Hematopoietic multipotent progenitor cell treated with erythropoietin and hydrocortisone succinate and interleukin-3 and kit ligand, for 6 days (in vitro differentiated cells): ENCODE results near the gene STK10.

Experiments
- DNase-seq: peaks from one replicate; pipeline ENCODE4 v3.0.0-alpha.2; 2015

STK10 gene

DNA sequence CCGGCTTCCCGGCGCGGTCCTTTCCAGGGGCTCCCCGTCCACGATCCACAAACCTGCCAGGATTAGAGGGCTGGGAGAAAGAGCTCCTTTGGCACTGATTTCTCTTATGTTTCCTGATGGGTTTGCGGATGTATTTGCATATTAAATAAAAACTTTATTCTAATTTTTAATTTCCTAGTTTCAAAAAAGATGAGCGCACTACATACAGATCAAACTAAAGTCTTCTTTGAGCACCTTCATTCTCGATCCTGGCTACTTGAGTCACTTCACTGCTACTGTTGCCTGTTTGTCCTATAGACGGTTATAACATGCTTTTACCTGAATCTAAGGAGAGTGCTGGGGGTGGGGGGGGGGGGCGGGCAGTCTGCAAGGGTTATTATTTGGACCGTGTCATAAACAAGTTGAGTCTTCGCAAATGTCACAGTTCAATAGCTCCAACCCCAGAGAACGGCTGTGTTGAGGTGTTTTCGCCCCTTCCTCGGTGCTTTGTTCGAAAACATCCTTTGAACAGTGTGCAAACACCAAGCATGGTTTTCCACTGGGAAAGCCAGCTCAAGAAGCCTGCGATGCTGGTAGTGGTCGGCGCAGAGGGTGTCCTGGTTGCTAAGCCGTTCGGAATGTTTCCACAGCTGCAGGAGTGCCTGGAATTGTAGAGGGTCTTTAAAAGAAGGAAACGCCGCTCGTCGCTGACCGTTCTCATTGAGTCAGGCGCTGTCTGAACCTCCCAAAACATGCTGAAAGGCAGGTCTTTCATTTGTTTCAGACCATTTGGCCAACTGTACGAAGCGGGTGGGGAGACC is 1.1 kb upstream of the STK10 start:
- DNase-seq: no peak

DNA sequence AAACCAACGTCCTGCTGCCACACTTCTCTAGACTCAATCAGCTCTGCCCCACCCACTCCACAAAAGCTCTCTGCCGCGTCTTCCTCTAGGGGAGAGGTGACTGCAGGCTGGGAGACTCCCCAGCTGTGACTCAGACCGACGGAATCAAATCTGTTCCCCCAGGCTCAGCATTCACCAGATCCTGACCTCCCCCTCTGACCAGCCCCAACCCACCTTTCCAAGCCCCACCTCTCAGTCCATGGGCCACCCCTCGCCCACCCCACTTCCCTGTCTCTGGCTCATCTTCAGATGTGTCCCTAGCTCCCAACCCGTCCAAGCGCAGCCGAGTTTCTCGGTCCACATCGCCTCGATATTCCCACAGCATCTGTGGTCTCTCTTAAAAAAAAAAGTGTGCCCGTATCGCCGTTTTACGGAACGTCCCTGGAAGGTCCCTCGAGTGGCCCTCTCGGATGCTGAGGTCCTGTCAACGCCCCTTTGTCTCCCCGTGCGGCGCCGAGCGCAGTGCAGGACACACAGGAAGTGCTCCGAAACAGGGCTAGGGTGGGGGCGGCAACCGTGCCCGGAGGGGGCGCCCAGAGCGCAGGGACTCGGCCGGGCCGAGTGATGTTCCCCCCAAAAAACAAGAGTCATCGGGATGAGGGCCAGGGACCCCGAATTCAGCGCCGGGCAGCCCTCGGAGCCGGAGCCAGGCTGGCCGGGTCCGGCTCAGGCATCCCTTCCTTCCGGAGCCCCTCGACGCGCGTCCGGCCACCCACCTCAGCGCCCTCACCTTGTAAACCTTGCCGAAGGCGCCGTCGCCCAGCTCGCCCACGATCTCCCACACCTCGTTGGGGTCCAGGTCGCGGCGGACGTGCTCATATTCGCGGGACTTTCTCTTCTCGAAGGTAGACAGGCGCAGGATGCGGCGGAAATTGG is 649 bp downstream of the STK10 start:
- DNase-seq: peak; percentile 85

DNA sequence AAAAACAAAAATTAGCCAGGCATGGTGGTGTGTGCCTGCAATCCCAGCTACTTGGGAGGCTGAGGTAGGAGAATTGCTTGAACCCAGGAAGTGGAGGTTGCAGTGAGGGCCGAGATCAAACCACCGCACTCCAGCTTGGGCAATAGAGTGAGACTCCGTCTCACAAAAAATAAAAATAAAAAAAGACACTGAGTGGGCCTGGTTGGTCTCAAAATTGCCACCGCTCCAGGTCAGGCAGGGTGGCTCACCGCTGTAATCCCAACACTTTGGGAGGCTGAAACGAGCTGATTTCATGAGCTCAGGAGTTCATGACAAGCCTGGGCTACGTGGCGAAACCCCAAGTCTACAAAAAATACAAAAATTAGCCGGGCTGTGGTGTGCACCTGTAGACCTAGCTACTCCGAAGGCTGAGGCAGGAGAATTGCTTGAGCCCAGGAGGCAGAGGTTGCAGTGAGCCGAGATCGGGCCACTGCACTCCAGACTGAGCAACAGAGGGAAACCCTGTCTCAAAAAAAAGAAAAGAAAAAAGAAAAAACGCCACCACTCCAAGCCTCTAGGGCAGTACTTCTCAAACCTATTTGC is 1.8 kb downstream of the STK10 start:
- DNase-seq: no peak

DNA sequence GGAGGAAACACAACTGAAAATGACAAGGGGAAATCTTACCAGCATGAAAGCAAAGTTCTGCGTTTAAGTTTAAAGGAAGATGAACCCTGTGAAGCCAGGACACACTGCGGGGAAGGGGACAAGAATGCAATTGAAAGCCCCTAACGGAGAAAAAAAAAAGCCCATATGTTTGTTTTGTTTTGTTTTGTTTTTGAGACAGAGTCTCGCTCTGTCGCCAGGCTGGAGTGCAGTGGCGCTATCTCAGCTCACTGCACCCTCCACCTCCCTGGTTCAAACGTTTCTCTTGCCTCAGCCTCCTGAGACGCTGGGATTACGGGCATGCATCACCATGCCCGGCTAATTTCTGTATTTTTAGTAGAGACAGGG is 2.9 kb downstream of the STK10 start:
- no peak for DNase-seq

DNA sequence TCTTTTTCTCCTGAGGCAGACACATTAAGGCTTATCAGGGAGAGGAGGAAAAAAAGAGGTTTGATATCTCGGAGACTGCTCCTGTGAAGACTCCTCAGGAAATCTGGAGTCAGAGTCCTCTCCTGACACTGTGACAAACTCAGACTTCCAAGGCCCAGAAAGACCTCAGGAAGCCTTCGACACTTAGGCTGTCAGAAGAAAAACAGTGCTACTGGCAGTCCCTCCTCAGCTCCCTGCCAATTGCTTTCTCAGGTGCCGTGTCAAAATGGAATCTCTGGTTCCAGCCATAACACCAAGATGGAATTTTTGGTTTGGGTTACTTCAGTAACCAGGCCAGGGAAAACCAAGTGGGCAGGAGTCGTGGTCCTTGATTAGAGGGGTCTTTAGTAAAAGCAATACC is 4.1 kb downstream of the STK10 start:
- DNase-seq: no peak

DNA sequence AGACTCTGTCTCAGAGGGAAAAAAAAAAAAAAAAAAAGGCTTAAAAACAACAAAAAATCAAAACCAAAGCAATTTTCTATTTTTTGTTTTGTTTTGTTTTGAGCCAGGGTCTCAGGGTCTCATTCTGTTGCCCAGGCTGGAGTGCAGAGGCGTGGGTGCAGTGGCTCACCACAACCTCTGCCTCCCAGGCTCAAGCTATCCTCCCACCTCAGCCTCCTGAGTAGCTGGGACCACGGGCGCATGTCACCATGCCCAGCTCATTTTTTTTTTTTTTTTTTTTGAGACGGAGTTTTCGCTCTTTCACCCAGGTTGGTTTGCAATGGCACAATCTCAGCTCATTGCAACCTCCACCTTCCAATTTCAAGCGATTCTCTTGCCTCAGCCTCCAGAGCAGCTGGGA is 5.7 kb downstream of the STK10 start:
- no peak for DNase-seq

DNA sequence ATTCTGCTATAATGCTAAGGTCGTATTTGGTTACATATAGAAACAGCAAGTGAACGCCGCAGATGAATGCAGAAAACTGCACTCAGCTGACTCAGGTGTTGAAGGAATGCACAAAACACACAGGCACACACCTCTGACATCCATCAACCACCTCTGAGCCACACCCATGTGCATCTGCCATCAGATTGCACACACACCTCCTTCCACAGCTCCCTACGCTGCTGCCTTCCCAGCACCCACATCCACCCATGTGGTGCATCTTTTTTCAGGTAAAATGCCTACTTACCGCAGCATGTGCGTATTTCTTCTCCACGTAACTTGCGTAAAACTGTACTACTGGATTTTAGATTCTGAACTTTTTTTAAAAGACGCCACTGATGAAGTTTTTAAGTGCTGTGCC is 7.1 kb downstream of the STK10 start:
- no peak for DNase-seq

DNA sequence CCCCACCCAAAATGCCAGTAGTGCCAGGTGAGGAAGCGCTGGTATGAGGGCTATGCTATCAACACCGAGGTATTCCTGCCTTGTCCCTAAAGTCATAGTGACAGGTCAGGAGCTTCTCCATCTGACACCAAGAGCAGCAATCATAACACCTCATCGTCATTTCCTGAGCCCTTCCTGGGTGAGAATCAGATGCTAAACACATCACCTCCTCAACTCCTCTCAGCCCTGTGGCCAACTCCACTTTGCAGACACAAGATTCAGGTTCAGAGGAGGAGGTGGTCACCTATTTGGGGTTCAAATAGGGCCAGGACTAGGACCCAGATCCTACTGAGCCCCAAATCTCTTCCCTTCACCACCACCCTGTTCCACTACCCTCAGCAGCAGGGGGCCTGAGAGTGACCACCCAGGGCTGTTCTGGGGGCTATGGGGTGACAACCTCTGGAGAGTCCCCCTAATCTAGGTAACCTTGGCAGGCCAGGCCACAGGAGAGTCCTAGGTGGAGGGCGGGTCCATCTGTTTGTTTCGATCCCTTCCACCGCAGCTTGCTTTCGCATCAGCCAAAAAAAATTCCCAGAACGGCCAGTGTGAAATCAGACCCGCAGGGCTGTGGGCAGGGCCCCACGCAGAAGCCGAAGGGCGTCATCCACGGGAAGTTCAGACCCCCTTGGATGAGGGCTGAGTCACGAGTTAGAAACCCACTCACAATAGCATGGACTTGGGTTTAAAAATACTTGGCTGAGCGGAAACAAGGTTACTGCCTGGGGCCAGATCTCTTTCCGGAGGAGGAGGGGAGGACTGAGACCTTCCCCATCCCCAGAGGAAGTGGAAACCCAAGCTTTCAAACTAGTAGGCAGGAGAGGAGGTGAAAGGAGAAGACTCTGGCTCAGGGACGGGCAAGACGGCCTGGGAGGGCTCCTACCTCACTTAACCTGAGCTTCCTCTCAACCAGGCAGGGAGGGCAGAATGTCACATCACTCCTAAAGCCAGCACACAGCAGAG is 8.7 kb downstream of the STK10 start:
- peak; percentile 60 for DNase-seq

DNA sequence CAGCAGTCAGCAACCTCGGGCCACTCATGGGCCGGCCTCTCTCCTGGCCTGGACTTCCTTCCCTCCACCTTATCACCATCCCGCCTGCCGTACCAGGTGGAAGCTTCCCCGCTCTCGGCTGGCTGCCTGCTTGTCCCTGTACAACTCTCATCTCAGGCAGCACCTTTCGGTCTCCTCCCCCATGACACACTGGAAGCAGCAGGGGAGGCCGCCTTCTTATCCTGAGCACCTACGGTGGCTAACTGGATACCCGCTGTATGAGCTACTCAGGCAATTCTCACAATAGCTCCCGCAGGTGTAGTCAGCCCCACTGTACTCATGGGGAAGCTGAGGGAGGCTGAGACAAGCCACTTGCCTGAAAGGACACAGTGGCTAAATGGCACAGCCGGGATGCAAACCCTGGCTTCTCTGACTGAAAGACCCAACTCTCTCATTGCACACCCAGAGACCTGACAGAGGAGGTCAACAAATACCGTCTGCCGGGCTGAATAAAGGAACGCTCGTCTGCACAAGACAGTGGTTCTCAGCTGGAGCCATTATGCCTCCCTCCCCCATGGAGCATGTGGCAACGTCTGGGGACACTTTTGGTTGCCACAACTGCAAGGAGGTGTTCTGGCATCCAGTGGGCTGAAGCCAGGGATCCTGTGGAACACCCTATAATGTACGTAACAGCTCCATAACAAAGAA is 9.6 kb downstream of the STK10 start:
- peak; percentile 37 for DNase-seq

DNA sequence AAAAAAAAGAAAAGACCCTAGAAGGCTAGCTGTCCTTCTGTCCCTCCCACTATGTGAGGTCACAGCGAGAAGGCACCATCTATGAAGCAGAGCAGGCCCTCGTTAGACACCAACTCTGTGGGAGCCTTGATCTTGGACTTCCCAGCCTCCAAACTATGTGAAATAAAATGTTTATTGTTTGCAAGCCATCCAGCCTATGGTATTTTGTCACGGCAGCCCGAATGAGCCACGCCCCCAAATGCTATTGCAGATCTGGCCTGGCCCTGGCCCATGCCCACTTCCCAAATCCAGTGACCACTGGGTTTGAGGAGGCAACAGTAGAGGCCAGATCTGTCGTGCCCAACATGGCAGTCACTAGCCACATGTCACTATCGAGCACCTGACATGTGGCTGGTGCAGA is 10.8 kb downstream of the STK10 start:
- DNase-seq: no peak

DNA sequence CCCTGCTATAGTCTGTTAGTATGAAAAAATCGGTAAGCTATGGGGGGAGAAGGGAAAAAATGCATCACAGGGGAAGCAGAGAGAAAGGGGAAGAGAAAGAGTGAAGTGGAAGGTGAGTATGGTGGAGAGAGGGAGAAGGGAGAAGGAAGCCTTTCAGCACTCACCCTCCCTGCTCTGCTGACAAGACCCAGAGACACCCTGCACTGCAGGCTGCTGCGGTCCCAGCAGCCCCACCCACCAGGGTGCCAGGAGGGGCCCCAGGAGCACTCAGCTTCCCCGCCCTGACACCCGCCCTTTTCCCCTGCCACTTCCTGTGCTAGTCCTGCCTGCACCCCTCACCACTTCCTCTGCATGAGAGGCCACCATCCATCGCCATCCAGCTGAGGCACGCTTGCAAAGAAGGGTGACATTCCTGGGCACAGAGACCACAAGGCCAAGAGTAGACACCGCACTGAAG is 12.7 kb downstream of the STK10 start:
- peak; percentile 96 for DNase-seq

DNA sequence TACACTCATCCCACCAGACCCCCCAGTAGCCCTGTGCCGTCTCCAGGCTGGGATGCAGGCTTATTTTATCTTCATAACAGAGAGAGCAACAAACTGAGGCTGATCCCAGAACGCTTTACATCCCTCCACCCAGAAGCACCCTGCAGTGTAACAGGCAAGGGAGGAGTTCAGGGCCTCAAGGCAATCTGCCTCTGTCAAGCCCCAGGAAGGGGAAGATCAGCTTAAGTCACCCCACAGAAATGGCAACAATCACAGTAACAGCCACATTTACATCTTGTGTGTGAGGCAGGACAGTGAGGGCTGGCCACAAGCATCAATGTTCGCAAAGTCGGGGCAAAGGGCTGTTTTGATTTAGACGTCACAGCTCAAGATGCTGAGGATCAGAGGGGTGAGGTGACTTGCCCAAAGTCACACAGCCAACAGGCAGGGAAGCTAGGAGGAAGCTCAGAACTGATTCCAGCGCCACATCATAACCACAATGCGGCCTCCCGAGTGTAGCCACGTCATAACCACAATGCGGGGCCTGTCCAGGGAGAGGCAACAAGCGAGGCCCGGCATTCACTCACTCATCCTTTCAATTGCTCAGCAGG is 14.4 kb downstream of the STK10 start:
- peak; percentile 63 for DNase-seq

DNA sequence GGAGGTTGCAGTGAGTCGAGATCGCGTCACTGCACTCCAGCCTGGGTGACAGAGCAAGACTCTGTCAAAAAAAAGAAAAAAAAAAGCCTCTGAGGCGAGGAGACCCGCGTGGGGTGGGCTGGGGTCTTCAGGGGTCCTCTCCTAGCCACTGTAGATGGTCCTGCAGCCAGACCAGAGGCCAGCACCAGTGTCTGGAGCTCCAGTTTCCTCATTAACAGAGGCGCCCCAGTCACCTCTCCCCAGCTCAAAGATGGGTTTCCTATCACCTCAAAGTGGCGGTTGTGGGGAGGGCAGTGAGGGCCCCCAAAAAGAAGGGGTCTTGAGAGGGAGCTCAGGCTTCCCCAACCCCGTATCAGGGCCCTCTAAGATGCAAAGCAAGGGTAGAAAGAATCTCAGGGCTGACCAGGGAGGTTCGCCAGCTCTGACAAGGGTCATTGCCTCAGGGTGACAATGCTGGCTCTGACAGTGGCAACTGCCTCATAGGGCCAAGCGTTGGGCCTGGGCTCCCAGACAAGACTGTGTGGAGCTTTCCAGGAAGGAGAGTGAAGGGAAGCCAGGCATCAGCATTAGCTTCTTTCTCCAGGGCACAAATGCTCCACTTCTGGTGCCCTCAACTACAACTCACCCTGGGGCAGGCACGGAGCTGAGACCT is 15.0 kb downstream of the STK10 start:
- no peak for DNase-seq

DNA sequence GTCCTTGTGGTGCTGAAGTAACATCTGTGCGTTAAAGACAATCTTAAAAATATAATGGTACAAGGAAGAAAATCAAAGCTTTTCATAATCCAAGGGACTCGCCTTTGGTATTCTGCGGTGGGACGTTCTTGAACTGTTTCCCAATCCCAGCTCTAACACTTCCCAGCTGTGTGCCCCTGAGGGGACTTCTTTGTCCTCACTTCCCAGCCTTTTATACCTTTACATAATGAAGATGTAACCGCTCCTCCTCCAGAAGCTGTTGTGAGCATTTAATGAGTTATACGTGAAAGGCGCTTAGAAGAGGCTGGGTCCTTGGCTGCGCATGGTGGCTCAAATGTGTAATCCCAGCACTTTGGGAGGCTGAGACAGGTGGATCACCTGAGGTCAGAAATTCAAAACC is 16.9 kb downstream of the STK10 start:
- DNase-seq: no peak

DNA sequence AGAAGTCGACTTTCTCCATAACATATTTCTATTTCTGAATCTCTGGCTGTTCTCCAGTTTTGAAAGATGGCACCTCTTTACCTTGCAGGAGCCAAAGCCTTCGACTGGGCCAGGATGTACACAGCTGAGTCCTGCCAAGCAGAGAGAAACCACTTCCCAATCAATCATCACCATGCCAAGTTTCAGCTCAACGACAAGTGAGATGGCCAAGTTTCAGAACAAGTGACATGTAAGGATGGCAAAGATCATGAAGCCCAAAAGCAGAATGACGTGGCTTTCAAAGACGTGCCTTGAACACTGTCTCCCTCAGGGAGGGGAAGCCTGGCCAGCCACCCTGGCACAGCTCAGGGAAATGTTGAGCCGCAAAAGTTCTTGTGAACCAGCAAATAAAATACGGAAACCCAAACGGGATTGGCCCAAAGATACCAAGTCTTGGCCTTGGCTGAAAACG is 17.7 kb downstream of the STK10 start:
- DNase-seq: no peak

DNA sequence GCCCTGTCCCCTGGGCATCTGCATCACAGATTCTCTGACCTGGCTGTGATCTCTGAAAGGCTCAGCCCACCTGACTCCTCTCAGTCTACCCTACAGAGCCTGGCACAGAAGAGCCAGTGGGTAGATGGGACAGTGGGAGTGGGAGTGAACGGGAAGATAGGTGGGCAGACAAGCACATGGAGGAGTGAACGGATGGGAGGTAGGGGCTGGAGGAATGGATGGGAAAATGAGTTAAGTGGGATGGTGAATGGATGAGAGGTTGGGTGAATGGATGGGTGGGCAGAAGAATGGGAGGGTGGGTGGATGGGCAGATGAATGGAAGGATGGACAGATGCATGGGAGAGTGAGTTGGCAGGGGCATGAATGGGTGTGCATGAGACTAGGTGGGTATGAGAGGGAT is 18.8 kb downstream of the STK10 start:
- no peak for DNase-seq

DNA sequence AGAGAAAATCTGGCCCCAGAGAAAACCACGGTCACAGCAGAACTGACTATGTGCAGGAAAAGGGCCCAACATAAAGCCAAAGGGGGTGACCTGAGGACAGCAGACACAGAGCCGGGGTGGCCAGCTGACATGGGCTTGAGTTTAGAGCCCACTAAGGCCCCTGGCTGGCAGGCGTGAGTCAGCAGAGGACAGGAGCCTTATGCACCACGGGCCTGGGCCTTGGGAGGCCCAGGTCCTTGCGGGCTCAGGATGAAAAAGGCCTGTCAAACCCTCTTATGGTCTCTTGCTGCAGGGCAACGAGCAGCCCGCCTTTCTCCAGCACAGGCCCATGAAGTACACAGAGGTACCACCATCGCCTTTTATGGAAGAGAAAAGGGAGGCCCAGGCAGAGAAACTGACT is 19.7 kb downstream of the STK10 start:
- DNase-seq: no peak

DNA sequence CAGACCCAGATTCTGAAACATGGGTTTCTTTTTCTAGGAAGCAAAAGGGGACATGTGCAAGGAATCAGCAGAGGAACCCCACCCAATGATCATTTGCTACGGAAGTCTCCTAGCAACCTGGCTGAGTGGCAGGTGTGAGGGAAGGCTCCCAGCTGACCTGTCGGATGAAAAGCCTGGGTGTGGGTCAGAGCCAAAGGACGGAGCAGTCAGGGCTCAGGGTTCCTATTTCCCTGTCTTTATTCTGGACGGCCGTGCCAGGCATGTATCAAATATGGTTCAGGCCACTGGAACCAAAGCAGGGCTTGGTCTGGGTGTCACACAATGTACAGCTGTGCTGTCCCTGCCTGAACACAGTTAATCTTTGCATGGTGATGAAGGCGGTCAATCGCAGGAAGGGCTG is 20.1 kb downstream of the STK10 start:
- DNase-seq: no peak

DNA sequence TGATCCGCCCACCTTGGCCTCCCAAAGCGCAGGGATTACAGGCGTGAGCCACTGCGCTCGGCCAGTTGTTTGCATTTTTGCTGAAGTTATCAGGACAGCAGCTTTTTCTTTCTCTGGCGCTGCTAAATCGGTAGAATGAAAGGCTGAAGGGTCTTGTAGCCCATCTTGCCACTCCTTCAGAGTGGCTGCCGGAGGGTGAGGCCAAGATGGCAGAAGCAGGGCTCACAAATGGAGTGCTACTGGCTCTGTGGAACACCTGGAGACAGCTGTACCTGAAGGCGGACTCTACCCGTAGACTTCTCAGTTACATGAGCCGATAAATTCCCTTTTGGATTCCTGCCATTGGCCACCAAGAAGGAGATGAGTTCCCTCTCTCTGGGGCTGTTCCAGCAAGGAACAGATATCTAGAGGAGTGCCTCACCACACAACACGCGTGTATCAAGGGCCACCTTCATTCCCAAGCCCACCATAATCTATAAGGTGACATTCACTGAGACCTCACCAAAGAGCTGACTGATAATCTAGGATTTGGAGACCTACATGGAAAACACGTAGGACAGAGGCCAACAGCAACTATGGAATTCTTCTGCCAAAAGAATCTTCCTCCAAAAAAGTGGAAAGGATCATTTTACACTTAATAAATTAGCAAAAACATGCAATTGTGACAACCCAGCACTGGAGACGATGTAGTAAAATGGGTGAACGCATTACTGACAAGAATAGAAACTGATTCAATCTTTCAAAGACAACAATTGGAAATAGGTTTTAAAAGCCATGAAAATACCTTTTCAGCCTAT is 21.8 kb downstream of the STK10 start:
- no peak for DNase-seq

DNA sequence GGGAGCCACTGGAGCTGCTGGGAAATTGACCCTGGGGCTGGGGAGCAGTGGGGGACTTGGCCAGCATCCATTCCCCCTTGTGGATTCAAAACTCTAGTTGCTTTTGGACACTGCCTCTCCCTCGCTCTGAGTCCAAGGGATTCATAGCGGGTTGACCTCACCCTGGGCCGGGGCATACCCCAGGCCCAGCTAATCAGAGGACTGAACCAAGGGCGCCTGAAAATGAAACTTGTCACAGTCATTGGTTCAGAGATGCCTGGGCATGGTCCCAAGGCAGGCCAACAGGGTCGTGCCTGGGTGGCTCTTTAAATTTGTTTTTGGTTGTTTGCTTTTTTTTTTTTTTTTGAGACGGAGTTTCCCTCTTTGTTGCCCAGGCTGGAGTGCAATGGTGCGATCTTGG is 22.6 kb downstream of the STK10 start:
- DNase-seq: no peak
